Thyroid gland (tissue), 4 donors: ENCODE measurements around the gene GPC1. TPM values are rescaled to one million over a fixed set of nuclear protein-coding genes. Genes with fewer than 3 reads are reported as not detected.

Experiments
- DNase-seq, 2 donors: peaks; one replicate each; pipeline ENCODE4 v3.0.0-alpha.2; 2019
- H3K27ac ChIP-seq, 3 donors: fragments of 200-600 bp; sonication (generic); 1 replicate in 2 of 3; 2 replicates in 1 of 3; pipeline ENCODE4 v1.5.1; 2016 to 2019; ENCODE audit warnings: mild to moderate bottlenecking in 1 of 3, moderate library complexity in 1 of 3
- H3K27me3 ChIP-seq: fragments of 200-600 bp; sonication (generic); one replicate; pipeline ENCODE4 v1.5.1; 2019
- H3K36me3 ChIP-seq, 2 donors: fragments of 200-600 bp; sonication (generic); one replicate each; pipeline ENCODE4 v1.5.1; 2016 to 2019
- H3K4me1 ChIP-seq, 2 donors: fragments of 200-600 bp; sonication (generic); one replicate each; pipeline ENCODE4 v1.5.1; 2017 to 2019
- H3K4me3 ChIP-seq, 3 donors: fragments of 200-600 bp; sonication (generic); replicated peaks in 1 of 3; 1 replicate in 2 of 3; 2 replicates in 1 of 3; pipeline ENCODE4 v1.5.1; 2016; ENCODE audit warnings: mild to moderate bottlenecking in 1 of 3
- H3K9me3 ChIP-seq: fragments of 200-600 bp; sonication (generic); one replicate; pipeline ENCODE4 v1.5.1; 2017
- POLR2A ChIP-seq, 2 donors: fragments of 450-650 bp; IDR thresholded peaks; one replicate each; pipeline ENCODE4 v1.6.1; 2017; ENCODE audit warnings: antibody characterized with exemption in 2 of 2, mild to moderate bottlenecking in 2 of 2, moderate library complexity in 1 of 2
- WGBS, 2 donors: methylation state at CpG; one replicate each; pipeline ENCODE4 v1.1.5; 2017; 5-methylcytosine and 5-hydroxymethylcytosine counted together
- intact Hi-C: fragments of 100-400 bp; cut with DNase I; formaldehyde crosslinking; loops from one replicate; pipeline ENCODE4 v1.15.1; 2023
- total RNA-seq, 4 donors: library from RNA; depleted of rRNA; stranded (reverse); fragments of >200 nt; gene quantifications; one replicate each; pipeline ENCODE4 v1.2.3, GENCODE V29; 2016
- TF ChIP-seq, protein P1 (sequence below), 6 experiments: fragments of 200-600 bp in 3 of 6; fragments of 450-650 bp in 3 of 6; sonication (generic) in 3 of 6; IDR thresholded peaks; one replicate each; pipeline ENCODE4 v1.5.1; 2016 to 2019; ENCODE audit warnings: antibody characterized with exemption in 6 of 6, mild to moderate bottlenecking in 2 of 6, inconsistent platforms in 1 of 6, moderate library complexity in 1 of 6

Gene GPC1
- total RNA-seq, 4 donors from 2014 or later, result 14.1 to 35.5 (median 26.8) TPM

DNA sequence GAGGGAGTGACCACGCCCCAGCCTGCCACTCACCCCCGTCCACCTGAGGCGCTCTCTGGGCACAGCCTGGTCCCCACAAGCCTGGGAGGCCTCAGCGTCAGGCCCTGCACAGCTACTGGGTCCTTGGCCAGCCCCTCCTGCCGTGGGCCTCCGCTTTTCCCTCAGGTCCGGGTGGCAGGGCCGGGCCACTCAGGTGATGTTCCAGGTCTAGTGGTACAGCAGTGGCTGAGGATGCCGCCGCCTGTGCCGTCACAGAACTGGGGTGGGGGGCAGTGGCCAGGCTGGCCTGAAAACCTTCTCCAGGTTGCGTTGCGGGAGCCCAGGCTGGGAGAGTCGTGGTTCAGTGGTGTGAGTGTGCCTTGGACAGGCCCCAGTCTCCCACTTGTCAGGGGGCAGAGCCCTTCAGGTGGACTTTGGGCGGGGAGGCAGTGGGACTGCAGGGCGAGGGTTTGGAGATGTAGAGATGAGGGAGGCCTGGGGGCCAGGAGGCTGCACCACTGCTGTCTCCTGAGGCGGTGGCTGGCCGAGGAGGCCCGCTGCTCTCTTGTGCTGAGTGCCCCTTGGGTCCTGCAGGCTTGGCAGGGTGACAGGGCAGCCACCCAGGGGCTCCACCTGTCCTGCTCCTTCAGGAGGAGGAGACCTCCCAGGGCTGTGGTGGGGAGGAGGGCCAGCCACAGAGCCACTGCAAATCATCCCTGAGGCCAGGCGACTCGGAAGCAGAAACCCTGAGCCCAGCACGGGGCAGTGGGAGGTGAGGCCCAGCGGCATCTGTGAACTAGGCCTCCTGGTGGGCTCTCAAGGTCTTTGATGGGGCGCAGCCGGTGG lies 7.6 kb downstream of the GPC1 start:
- no peaks in the 10 kb centered on the region for H3K36me3 ChIP-seq
- no peak overlapping the region for H3K27ac ChIP-seq
- H3K4me1 ChIP-seq, result peaks cover 2 to 3% of the 10 kb centered on the region in 2 donors
- DNase-seq, result peak in 1 of 2 donors; percentile 44
- H3K9me3 ChIP-seq, result no peaks in the 10 kb centered on the region
- intact Hi-C loops, result no loop called here
- H3K4me3 ChIP-seq, result no peak overlapping the region
- WGBS, 2 donors, result 78% methylated on average over 21 of the region's 25 CpGs; no CpG with 5 or more reads in 1 of the 2 donors
- TF ChIP-seq POLR2A (IDR thresholded peaks at IDR 0.05), result no peak
- TF ChIP-seq, protein P1, sequence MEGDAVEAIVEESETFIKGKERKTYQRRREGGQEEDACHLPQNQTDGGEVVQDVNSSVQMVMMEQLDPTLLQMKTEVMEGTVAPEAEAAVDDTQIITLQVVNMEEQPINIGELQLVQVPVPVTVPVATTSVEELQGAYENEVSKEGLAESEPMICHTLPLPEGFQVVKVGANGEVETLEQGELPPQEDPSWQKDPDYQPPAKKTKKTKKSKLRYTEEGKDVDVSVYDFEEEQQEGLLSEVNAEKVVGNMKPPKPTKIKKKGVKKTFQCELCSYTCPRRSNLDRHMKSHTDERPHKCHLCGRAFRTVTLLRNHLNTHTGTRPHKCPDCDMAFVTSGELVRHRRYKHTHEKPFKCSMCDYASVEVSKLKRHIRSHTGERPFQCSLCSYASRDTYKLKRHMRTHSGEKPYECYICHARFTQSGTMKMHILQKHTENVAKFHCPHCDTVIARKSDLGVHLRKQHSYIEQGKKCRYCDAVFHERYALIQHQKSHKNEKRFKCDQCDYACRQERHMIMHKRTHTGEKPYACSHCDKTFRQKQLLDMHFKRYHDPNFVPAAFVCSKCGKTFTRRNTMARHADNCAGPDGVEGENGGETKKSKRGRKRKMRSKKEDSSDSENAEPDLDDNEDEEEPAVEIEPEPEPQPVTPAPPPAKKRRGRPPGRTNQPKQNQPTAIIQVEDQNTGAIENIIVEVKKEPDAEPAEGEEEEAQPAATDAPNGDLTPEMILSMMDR (IDR thresholded peaks at IDR 0.05), result no peak
- no peaks in the 10 kb centered on the region for H3K27me3 ChIP-seq

- TF ChIP-seq, protein P1 (IDR thresholded peaks at IDR 0.05), result no peak
- no peak for TF ChIP-seq POLR2A (IDR thresholded peaks at IDR 0.05)
- intact Hi-C loops, result no loop called here
These were observed 8.4 kb downstream of the GPC1 start for GRCh38 chr2:240443891-240444301.

DNA sequence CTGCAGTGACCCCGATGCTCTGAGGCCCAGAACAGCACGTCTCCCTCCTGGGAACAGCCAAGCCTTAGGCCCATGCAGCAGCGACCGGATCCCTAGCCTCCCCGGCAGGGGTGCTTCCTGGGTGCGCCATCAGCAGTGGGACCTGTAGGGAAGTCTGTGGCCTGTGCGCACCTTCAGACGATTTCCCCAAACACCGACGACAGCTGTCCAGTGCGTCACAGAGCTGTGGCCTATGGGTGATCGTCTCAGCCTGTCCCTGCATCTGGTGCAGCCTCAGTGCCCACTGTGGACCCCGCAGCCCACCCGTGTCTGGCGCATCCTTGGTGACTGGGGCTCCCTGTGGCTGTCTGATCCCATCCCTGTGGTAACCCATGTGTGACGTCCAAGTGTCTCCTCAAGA lies 9.0 kb downstream of the GPC1 start:
- no peaks in the 10 kb centered on the region for H3K36me3 ChIP-seq
- intact Hi-C loops, result no loop called here
- 82 to 86% methylated on average over 10 to 15 of the region's 16 CpGs for WGBS, 2 donors
- TF ChIP-seq, protein P1 (IDR thresholded peaks at IDR 0.05), result no peak
- no peak for TF ChIP-seq POLR2A (IDR thresholded peaks at IDR 0.05)
- no peaks in the 10 kb centered on the region for H3K27me3 ChIP-seq
- H3K4me3 ChIP-seq, result no peak overlapping the region
- H3K27ac ChIP-seq, result no peak overlapping the region
- DNase-seq, result no peak
- H3K4me1 ChIP-seq, result no peaks in the 10 kb centered on the region
- no peaks in the 10 kb centered on the region for H3K9me3 ChIP-seq

More at GRCh38 chr2:240443891-240444301, 8.4 kb downstream of the GPC1 start:
- H3K9me3 ChIP-seq, result no peaks in the 10 kb centered on the region
- H3K27ac ChIP-seq, result no peak overlapping the region
- no peaks in the 10 kb centered on the region for H3K36me3 ChIP-seq
- DNase-seq, result no peak
- no peaks in the 10 kb centered on the region for H3K27me3 ChIP-seq
- H3K4me1 ChIP-seq, result no peaks in the 10 kb centered on the region
- 97% methylated on average over 17 of the region's 17 CpGs; no CpG with 5 or more reads in 1 of the 2 donors for WGBS, 2 donors
- no peak overlapping the region for H3K4me3 ChIP-seq

- H3K27ac ChIP-seq, result no peak overlapping the region
- no peaks in the 10 kb centered on the region for H3K27me3 ChIP-seq
- TF ChIP-seq, protein P1 (IDR thresholded peaks at IDR 0.05), result no peak
- TF ChIP-seq POLR2A (IDR thresholded peaks at IDR 0.05), result no peak
- no peaks in the 10 kb centered on the region for H3K9me3 ChIP-seq
- DNase-seq, result no peak
- no peaks in the 10 kb centered on the region for H3K36me3 ChIP-seq
- no peaks in the 10 kb centered on the region for H3K4me1 ChIP-seq
- intact Hi-C loops, result no loop called here
- WGBS, 2 donors, result 84 to 92% methylated on average over 20 to 24 of the region's 24 CpGs
- no peak overlapping the region for H3K4me3 ChIP-seq
These were observed 10.6 kb downstream of the GPC1 start for GRCh38 chr2:240445961-240446663.
